GM21717 (cell line): Measurements from ENCODE around the gene MAPK8IP2.
A peak's percentile ranks its signal among the peaks of the same experiment; 100 is the strongest.
"Not testable (repeated sequence)": the region's sequence is repeated elsewhere in the genome, so short reads cannot be mapped to it uniquely, and the experiment has no call there.

ENCODE experiments used
- ATAC-seq: cut with Tn5 transposase; IDR thresholded peaks from one replicate; pipeline ENCODE4 v1.9.1; 2021; ENCODE audit warnings: mild to moderate bottlenecking, moderate library complexity; ENCODE audit not compliant: unreplicated experiment

Gene MAPK8IP2

GRCh38 chr22:50611341-50612060 is 10.9 kb downstream of the MAPK8IP2 start:
- no peak for ATAC-seq

- no peak for ATAC-seq
Measured at GRCh38 chr22:50612168-50612527, 11.6 kb downstream of the MAPK8IP2 start.

- no peak for ATAC-seq
Measured at GRCh38 chr22:50612528-50613221, 12.1 kb downstream of the MAPK8IP2 start.

GRCh38 chr22:50613291-50613981 is 12.8 kb downstream of the MAPK8IP2 start:
- ATAC-seq, result no peak

- not testable (repeated sequence) for ATAC-seq
Measured at GRCh38 chr22:50614296-50614695, 13.7 kb downstream of the MAPK8IP2 start.

- no peak for ATAC-seq
Measured at GRCh38 chr22:50620593-50621355, 20.2 kb downstream of the MAPK8IP2 start.

GRCh38 chr22:50621356-50621880 is 20.8 kb downstream of the MAPK8IP2 start:
- ATAC-seq, result no peak

GRCh38 chr22:50621948-50622722 is 21.5 kb downstream of the MAPK8IP2 start:
- ATAC-seq, result no peak

GRCh38 chr22:50622723-50623327 is 22.2 kb downstream of the MAPK8IP2 start:
- no peak for ATAC-seq

GRCh38 chr22:50624347-50625130 is 23.9 kb downstream of the MAPK8IP2 start:
- no peak for ATAC-seq

- ATAC-seq, result no peak
Measured at GRCh38 chr22:50625131-50625567, 24.6 kb downstream of the MAPK8IP2 start.

GRCh38 chr22:50625568-50626313 is 25.1 kb downstream of the MAPK8IP2 start:
- no peak for ATAC-seq

GRCh38 chr22:50626314-50626849 is 25.8 kb downstream of the MAPK8IP2 start:
- ATAC-seq, result no peak

- ATAC-seq, result no peak
Measured at GRCh38 chr22:50626850-50627641, 26.5 kb downstream of the MAPK8IP2 start.

- peak; percentile 51 for ATAC-seq
Measured at GRCh38 chr22:50627642-50628542, 27.3 kb downstream of the MAPK8IP2 start, which contains the start of gene ARSA. Gene ARSA, minus strand, starts transcription at chr22:50628152. Its CDS starts 373 bp downstream, at chr22:50627779.

- ATAC-seq, result no peak
Measured at GRCh38 chr22:50628543-50629134, 28.0 kb downstream of the MAPK8IP2 start.
